Endothelial cell (in vitro differentiated cells): Measurements from ENCODE around the gene PRMT3. TPM values are rescaled to one million over a fixed set of nuclear protein-coding genes. Genes with fewer than 3 reads are reported as not detected.

ENCODE experiments used
- DNase-seq: peaks from one replicate; pipeline ENCODE4 v3.0.0; 2021; ENCODE audit warnings: low spot score
- H3K27ac Mint-ChIP-seq: one replicate; pipeline ENCODE4 v1.8.0; 2021; ENCODE audit warnings: mixed read lengths, inconsistent platforms; ENCODE audit not compliant: unreplicated experiment
- H3K27me3 Mint-ChIP-seq: one replicate; pipeline ENCODE4 v1.8.0; 2021; ENCODE audit warnings: mild to moderate bottlenecking, moderate library complexity, mixed read lengths, inconsistent platforms; ENCODE audit not compliant: unreplicated experiment
- H3K36me3 Mint-ChIP-seq: one replicate; pipeline ENCODE4 v1.8.0; 2021; ENCODE audit warnings: mild to moderate bottlenecking, low read depth, mixed read lengths, inconsistent platforms; ENCODE audit not compliant: unreplicated experiment
- H3K4me1 Mint-ChIP-seq: one replicate; pipeline ENCODE4 v1.8.0; 2021; ENCODE audit warnings: mild to moderate bottlenecking, mixed read lengths, inconsistent platforms; ENCODE audit not compliant: unreplicated experiment
- H3K4me3 Mint-ChIP-seq: one replicate; pipeline ENCODE4 v1.8.0; 2021; ENCODE audit warnings: mild to moderate bottlenecking, mixed read lengths, inconsistent platforms; ENCODE audit not compliant: unreplicated experiment
- H3K9me3 Mint-ChIP-seq: one replicate; pipeline ENCODE4 v1.8.0; 2021; ENCODE audit warnings: mixed read lengths, inconsistent platforms; ENCODE audit not compliant: unreplicated experiment
- total RNA-seq: library from RNA; stranded (reverse); fragmentation: NEBNext Ultra II Directional; extraction: Animal tissue kit (Norgen Biotek cat#: 25700); gene quantifications from one replicate; pipeline ENCODE4 v1.2.1, GENCODE V29; 2021; ENCODE audit not compliant: unreplicated experiment
- TF ChIP-seq, protein P1 (sequence below): fragments of 200-600 bp; sonication (generic); IDR thresholded peaks from one replicate; pipeline ENCODE4 v1.5.0; 2021; ENCODE audit warnings: antibody characterized with exemption; ENCODE audit not compliant: unreplicated experiment

PRMT3 gene
- total RNA-seq, 1 donor from 2014 or later: 5.4 TPM

DNA sequence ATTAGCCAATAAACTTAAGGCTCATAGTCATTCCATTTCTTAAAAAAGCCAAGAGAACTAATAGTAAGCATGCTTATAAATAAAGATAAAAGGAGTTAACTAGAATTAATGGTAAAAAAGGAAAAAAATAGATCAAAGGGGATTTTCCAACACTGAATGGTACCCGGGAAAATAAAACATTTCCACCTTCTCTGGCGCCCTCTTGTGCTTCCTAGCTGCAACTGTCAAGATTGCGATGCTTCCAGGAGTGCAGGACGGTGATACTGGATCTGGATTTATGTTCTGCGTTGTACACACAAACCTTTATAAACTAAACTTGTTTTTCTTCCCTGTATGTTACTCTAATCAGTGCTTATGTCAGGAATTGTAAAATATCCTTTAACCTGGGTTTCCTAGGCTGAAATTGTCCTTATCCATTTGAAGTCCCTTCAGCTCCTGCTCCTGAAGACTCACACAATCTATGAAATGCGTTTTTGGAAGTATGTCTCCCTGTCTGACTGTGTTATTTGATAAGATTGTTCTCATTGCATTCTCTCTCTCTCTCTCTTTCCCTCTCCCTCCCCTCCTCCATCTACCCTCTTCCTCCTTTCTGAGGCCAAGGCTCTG lies 33.6 kb upstream of the PRMT3 start:
- Mint-ChIP-seq H3K4me1 (peaks cover 21% of the 10 kb centered on the region), H3K27me3 (peaks cover 2% of the 10 kb centered on the region), H3K27ac (no peak overlapping the region), H3K9me3 (no peaks in the 10 kb centered on the region), H3K4me3 (no peak overlapping the region), H3K36me3 (no peaks in the 10 kb centered on the region)
- TF ChIP-seq, protein P1, sequence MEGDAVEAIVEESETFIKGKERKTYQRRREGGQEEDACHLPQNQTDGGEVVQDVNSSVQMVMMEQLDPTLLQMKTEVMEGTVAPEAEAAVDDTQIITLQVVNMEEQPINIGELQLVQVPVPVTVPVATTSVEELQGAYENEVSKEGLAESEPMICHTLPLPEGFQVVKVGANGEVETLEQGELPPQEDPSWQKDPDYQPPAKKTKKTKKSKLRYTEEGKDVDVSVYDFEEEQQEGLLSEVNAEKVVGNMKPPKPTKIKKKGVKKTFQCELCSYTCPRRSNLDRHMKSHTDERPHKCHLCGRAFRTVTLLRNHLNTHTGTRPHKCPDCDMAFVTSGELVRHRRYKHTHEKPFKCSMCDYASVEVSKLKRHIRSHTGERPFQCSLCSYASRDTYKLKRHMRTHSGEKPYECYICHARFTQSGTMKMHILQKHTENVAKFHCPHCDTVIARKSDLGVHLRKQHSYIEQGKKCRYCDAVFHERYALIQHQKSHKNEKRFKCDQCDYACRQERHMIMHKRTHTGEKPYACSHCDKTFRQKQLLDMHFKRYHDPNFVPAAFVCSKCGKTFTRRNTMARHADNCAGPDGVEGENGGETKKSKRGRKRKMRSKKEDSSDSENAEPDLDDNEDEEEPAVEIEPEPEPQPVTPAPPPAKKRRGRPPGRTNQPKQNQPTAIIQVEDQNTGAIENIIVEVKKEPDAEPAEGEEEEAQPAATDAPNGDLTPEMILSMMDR: peak; percentile 62
- peak; percentile 53 for DNase-seq

DNA sequence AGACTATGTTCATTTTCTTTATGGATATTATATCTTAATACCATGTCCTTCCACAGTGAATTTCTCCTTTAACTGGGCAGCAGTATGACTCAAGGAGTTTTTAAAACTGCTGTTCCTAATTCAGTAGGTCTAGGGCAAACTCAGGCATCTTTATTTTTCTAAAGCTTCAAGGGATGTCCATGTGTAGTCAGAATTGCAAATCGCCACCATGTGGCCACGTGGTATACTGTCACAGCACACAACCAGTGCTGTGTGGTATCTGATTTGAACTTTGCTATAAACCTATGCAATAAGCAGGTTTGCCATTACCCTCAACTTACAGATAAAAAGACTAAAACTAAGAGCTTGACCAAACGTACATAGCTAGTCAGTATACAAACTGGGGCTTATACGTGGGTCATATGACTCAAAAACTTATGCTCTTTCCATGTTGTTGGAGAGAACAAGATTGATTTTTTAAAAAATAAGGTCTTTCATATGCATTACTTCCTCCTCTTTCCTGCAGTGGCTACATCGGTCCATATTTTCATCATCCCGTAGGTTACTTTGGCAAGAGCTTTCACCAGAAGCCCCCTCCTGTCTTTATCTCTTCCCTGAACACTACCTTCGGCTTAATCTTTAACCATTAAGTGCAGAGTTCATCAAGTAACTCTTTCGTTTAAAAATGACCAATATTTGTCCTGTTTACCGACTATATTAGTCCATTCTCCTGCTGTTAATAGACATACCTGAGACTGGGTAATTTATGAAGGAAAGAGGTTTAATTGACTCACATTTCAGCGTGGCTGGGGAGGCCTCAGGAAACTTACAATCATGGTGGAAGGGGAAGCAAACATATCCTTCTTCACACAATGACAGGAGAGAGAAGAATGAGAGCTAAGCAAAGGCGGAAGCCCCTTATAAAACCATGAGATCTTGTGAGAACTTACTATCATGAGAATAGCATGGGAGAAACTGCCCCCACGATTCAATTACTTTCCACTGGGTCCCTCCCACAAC lies 32.0 kb upstream of the PRMT3 start:
- DNase-seq: peak; percentile 51
- Mint-ChIP-seq H3K27me3 (peaks cover 2% of the 10 kb centered on the region), H3K4me1 (peaks cover 21% of the 10 kb centered on the region), H3K36me3 (no peaks in the 10 kb centered on the region), H3K27ac (peak overlapping the region; percentile 58), H3K9me3 (no peaks in the 10 kb centered on the region), H3K4me3 (no peak overlapping the region)
- TF ChIP-seq, protein P1: peak; percentile 81

DNA sequence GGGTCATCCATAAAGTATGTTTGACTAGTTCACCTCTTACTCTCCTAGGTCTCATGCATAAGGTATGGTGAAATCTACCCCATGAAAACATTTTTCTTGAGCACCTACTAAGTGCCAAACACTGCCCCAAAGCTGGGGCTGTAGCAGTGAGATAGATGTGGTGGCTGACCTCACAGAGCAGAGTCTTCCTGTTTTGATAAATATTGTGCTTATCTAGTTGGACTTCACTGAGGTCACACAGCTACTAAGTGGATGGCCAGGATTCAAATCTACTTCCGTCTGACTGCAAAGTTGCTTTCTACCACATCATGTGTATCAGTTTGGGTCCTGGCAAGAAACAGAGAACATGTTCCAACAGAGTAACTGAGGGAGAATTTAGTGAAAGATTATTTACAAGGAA lies 30.4 kb upstream of the PRMT3 start:
- H3K27ac Mint-ChIP-seq: no peak overlapping the region
- no peak for DNase-seq
- no peaks in the 10 kb centered on the region for H3K36me3 Mint-ChIP-seq
- no peaks in the 10 kb centered on the region for H3K9me3 Mint-ChIP-seq
- TF ChIP-seq, protein P1: no peak
- H3K27me3 Mint-ChIP-seq: peaks cover 2% of the 10 kb centered on the region
- peaks cover 21% of the 10 kb centered on the region for H3K4me1 Mint-ChIP-seq
- no peak overlapping the region for H3K4me3 Mint-ChIP-seq

DNA sequence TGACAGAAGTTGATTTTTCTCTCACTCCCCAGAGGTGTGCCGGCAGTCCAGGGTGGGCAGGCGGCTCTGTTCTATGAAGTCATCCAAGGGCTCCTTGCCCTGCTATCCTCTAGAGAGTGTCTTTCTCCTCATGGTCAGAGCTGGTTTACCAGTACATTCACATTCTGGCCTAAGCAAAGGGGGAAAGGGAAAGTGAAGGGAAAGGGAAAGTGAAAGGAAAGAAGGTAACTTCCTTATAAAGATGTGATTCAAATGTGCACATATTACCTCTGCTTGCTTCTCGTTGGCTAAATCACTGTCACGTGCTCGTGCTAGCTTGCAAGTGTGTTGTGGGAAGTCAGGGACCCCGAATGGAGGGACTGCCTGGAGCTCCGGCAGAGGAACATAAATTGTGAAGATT lies 26.9 kb upstream of the PRMT3 start:
- no peak for DNase-seq
- H3K9me3 Mint-ChIP-seq: no peaks in the 10 kb centered on the region
- H3K36me3 Mint-ChIP-seq: no peaks in the 10 kb centered on the region
- TF ChIP-seq, protein P1: no peak
- no peaks in the 10 kb centered on the region for H3K27me3 Mint-ChIP-seq
- H3K4me3 Mint-ChIP-seq: no peak overlapping the region
- H3K27ac Mint-ChIP-seq: no peak overlapping the region
- peaks cover 26% of the 10 kb centered on the region for H3K4me1 Mint-ChIP-seq

DNA sequence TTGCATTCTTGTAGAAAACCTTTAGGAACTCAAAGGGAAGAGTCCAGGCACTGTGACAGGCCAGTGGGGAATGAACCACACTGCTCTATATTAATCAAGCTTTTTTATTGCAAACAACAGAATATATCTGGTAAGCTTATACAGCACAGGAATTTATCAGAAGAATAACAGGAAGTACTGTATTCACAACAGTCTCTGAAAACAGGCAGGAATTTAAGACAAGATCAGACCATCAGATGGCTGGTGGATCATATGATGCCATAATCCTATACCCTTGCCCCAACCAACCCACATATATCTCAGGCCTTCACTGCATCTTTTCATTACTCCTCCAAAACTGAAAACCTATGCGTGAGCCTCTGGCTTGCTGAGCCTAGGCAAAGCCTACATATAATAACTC lies 25.0 kb upstream of the PRMT3 start:
- H3K4me1 Mint-ChIP-seq: peaks cover 15% of the 10 kb centered on the region
- TF ChIP-seq, protein P1: no peak
- H3K27ac Mint-ChIP-seq: no peak overlapping the region
- no peak for DNase-seq
- no peaks in the 10 kb centered on the region for H3K9me3 Mint-ChIP-seq
- H3K36me3 Mint-ChIP-seq: no peaks in the 10 kb centered on the region
- H3K27me3 Mint-ChIP-seq: no peaks in the 10 kb centered on the region
- H3K4me3 Mint-ChIP-seq: no peak overlapping the region
